SK-N-SH treated with all-trans-retinoic acid at 6 μM for 48 hours (cell line): ENCODE data around the gene CCIN.

ENCODE experiments used
- ARNTL ChIP-seq: fragments of 450-650 bp; formaldehyde crosslinking; IDR thresholded peaks from 2 replicates; pipeline ENCODE4 v1.5.0; 2020; ENCODE audit warnings: low read depth, mild to moderate bottlenecking, moderate library complexity, borderline replicate concordance
- BACH2 ChIP-seq: fragments of 250-450 bp; sonication (Bioruptor Pico); IDR thresholded peaks from 2 replicates; pipeline ENCODE4 v1.9.0; 2021; ENCODE audit warnings: mild to moderate bottlenecking, borderline replicate concordance
- ESRRG ChIP-seq: fragments of 250-450 bp; sonication (Bioruptor Pico); IDR thresholded peaks from 2 replicates; pipeline ENCODE4 v1.6.1; 2021; ENCODE audit warnings: mild to moderate bottlenecking
- POU6F1 ChIP-seq: fragments of 250-450 bp; sonication (Bioruptor Pico); IDR thresholded peaks from 2 replicates; pipeline ENCODE4 v1.8.0; 2021; ENCODE audit warnings: low read depth, mild to moderate bottlenecking, moderate library complexity, borderline replicate concordance
- RARB ChIP-seq: fragments of 250-450 bp; sonication (Bioruptor Pico); IDR thresholded peaks from 2 replicates; pipeline ENCODE4 v1.8.0; 2021; ENCODE audit warnings: mild to moderate bottlenecking, moderate library complexity
- TCF4 ChIP-seq: fragments of 250-450 bp; sonication (Bioruptor Pico); IDR thresholded peaks from 2 replicates; pipeline ENCODE4 v1.8.0; 2021; ENCODE audit warnings: mild to moderate bottlenecking, moderate library complexity, borderline replicate concordance
- TSHZ2 ChIP-seq: fragments of 250-450 bp; sonication (Bioruptor Pico); IDR thresholded peaks from 2 replicates; pipeline ENCODE4 v1.5.0; 2020; ENCODE audit warnings: mild to moderate bottlenecking, moderate library complexity
- ZFP3 ChIP-seq: fragments of 250-450 bp; sonication (Bioruptor Pico); IDR thresholded peaks from 2 replicates; pipeline ENCODE4 v1.5.0; 2020; ENCODE audit warnings: mild to moderate bottlenecking, moderate library complexity
- ZFP30 ChIP-seq: fragments of 450-650 bp; formaldehyde crosslinking; IDR thresholded peaks from 2 replicates; pipeline ENCODE4 v1.5.0; 2022; ENCODE audit warnings: mild to moderate bottlenecking, moderate library complexity
- ZNF70 ChIP-seq: fragments of 450-650 bp; formaldehyde crosslinking; IDR thresholded peaks from 2 replicates; pipeline ENCODE4 v1.5.0; 2020; ENCODE audit warnings: mild to moderate bottlenecking, moderate library complexity
- ZNF8 ChIP-seq: fragments of 450-650 bp; formaldehyde crosslinking; IDR thresholded peaks from 2 replicates; pipeline ENCODE4 v1.5.0; 2020; ENCODE audit warnings: mild to moderate bottlenecking, moderate library complexity
- TF ChIP-seq, protein P1 (sequence below): fragments of 250-450 bp; sonication (Bioruptor Pico); IDR thresholded peaks from 2 replicates; pipeline ENCODE4 v1.8.0; 2020; ENCODE audit warnings: mild to moderate bottlenecking, moderate library complexity, borderline replicate concordance
- TF ChIP-seq, protein P2 (sequence below): fragments of 250-450 bp; sonication (Bioruptor Pico); IDR thresholded peaks from 2 replicates; pipeline ENCODE4 v1.5.1; 2020; ENCODE audit warnings: low read depth, mild to moderate bottlenecking, moderate library complexity

- TF ChIP-seq, protein P1, sequence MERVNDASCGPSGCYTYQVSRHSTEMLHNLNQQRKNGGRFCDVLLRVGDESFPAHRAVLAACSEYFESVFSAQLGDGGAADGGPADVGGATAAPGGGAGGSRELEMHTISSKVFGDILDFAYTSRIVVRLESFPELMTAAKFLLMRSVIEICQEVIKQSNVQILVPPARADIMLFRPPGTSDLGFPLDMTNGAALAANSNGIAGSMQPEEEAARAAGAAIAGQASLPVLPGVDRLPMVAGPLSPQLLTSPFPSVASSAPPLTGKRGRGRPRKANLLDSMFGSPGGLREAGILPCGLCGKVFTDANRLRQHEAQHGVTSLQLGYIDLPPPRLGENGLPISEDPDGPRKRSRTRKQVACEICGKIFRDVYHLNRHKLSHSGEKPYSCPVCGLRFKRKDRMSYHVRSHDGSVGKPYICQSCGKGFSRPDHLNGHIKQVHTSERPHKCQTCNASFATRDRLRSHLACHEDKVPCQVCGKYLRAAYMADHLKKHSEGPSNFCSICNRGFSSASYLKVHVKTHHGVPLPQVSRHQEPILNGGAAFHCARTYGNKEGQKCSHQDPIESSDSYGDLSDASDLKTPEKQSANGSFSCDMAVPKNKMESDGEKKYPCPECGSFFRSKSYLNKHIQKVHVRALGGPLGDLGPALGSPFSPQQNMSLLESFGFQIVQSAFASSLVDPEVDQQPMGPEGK (CRISPR knock-in tag), result no peak
- TF ChIP-seq ZFP30 (CRISPR knock-in tag) (no peak), BACH2 (CRISPR knock-in tag) (no peak), TSHZ2 (CRISPR knock-in tag) (no peak), POU6F1 (no peak), ARNTL (CRISPR knock-in tag) (no peak), ESRRG (CRISPR knock-in tag) (no peak), ZFP3 (CRISPR knock-in tag) (no peak), RARB (CRISPR knock-in tag) (no peak), ZNF8 (CRISPR knock-in tag) (no peak), TCF4 (CRISPR knock-in tag) (no peak), ZNF70 (CRISPR knock-in tag) (no peak)
- TF ChIP-seq, protein P2, sequence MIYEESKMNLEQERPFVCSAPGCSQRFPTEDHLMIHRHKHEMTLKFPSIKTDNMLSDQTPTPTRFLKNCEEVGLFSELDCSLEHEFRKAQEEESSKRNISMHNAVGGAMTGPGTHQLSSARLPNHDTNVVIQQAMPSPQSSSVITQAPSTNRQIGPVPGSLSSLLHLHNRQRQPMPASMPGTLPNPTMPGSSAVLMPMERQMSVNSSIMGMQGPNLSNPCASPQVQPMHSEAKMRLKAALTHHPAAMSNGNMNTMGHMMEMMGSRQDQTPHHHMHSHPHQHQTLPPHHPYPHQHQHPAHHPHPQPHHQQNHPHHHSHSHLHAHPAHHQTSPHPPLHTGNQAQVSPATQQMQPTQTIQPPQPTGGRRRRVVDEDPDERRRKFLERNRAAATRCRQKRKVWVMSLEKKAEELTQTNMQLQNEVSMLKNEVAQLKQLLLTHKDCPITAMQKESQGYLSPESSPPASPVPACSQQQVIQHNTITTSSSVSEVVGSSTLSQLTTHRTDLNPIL, result no peak
These were observed 48.5 kb upstream of the CCIN start for GRCh38 chr9:36120705-36121104.
